ENCODE measurements around the gene SSBP3. TPM values are rescaled to one million over a fixed set of nuclear protein-coding genes. Genes with fewer than 3 reads are reported as not detected.

SSBP3 gene
- total RNA-seq, 1 donor, result 14.5 TPM

- H3K27ac ChIP-seq (ENCODE audit: low read depth, low read length), result peak overlapping the region; percentile 77
These were observed 206.9 kb downstream of the SSBP3 start for GRCh38 chr1:54199151-54199764.

GRCh38 chr1:54193453-54193852 is 212.7 kb downstream of the SSBP3 start:
- H3K9me3 ChIP-seq (ENCODE audit: low read depth, low read length), result no peaks in the 10 kb centered on the region
- no peaks in the 10 kb centered on the region for H3K27me3 ChIP-seq (ENCODE audit: insufficient read depth, low read length)
- H3K4me3 ChIP-seq (ENCODE audit: insufficient read depth, low read length), result no peak overlapping the region
- DNase-seq (ENCODE audit: insufficient read length, low spot score, missing footprints), result no peak
- no peak overlapping the region for H2AFZ ChIP-seq (ENCODE audit: low read length)
- TF ChIP-seq CTCF (IDR thresholded peaks at IDR 0.05; ENCODE audit: extremely low read depth, low read depth, low read length), result no peak
- H3K4me1 ChIP-seq (ENCODE audit: insufficient read depth, low read length), result no peaks in the 10 kb centered on the region
- no peaks in the 10 kb centered on the region for H3K36me3 ChIP-seq (ENCODE audit: insufficient read depth, low read length)
- H3K79me2 ChIP-seq (ENCODE audit: insufficient read depth, low read length), result no peaks in the 10 kb centered on the region
- no peaks in the 10 kb centered on the region for H4K20me1 ChIP-seq (ENCODE audit: insufficient read depth, low read length)
- H3K27ac ChIP-seq (ENCODE audit: low read depth, low read length), result no peak overlapping the region
- no peak overlapping the region for H3K4me2 ChIP-seq (ENCODE audit: insufficient read depth, low read length)

More at GRCh38 chr1:54199151-54199764, 206.9 kb downstream of the SSBP3 start:
- no peak for TF ChIP-seq CTCF (IDR thresholded peaks at IDR 0.05; ENCODE audit: extremely low read depth, low read depth, low read length)
- no peak for DNase-seq (ENCODE audit: insufficient read length, low spot score, missing footprints)
- Histone ChIP-seq H3K36me3 (ENCODE audit: insufficient read depth, low read length) (peaks cover 7% of the 10 kb centered on the region), H3K4me1 (ENCODE audit: insufficient read depth, low read length) (peaks cover 20% of the 10 kb centered on the region), H4K20me1 (ENCODE audit: insufficient read depth, low read length) (no peaks in the 10 kb centered on the region), H3K4me3 (ENCODE audit: insufficient read depth, low read length) (peak overlapping the region; percentile 93), H3K4me2 (ENCODE audit: insufficient read depth, low read length) (peak overlapping the region; percentile 99), H2AFZ (ENCODE audit: low read length) (peak overlapping the region; percentile 98), H3K27me3 (ENCODE audit: insufficient read depth, low read length) (no peaks in the 10 kb centered on the region), H3K9me3 (ENCODE audit: low read depth, low read length) (no peaks in the 10 kb centered on the region), H3K79me2 (ENCODE audit: insufficient read depth, low read length) (peaks cover 47% of the 10 kb centered on the region)

GRCh38 chr1:54191525-54191924 is 214.7 kb downstream of the SSBP3 start:
- Histone ChIP-seq H3K4me3 (ENCODE audit: insufficient read depth, low read length) (no peak overlapping the region), H3K36me3 (ENCODE audit: insufficient read depth, low read length) (no peaks in the 10 kb centered on the region), H3K4me1 (ENCODE audit: insufficient read depth, low read length) (no peaks in the 10 kb centered on the region), H4K20me1 (ENCODE audit: insufficient read depth, low read length) (no peaks in the 10 kb centered on the region), H3K4me2 (ENCODE audit: insufficient read depth, low read length) (no peak overlapping the region), H2AFZ (ENCODE audit: low read length) (no peak overlapping the region), H3K27ac (ENCODE audit: low read depth, low read length) (no peak overlapping the region), H3K27me3 (ENCODE audit: insufficient read depth, low read length) (no peaks in the 10 kb centered on the region), H3K79me2 (ENCODE audit: insufficient read depth, low read length) (no peaks in the 10 kb centered on the region), H3K9me3 (ENCODE audit: low read depth, low read length) (no peaks in the 10 kb centered on the region)
- no peak for DNase-seq (ENCODE audit: insufficient read length, low spot score, missing footprints)
- TF ChIP-seq CTCF (IDR thresholded peaks at IDR 0.05; ENCODE audit: extremely low read depth, low read depth, low read length), result no peak

GRCh38 chr1:54190526-54190925 is 215.7 kb downstream of the SSBP3 start:
- Histone ChIP-seq H3K36me3 (ENCODE audit: insufficient read depth, low read length) (no peaks in the 10 kb centered on the region), H3K4me1 (ENCODE audit: insufficient read depth, low read length) (no peaks in the 10 kb centered on the region), H2AFZ (ENCODE audit: low read length) (no peak overlapping the region), H3K4me2 (ENCODE audit: insufficient read depth, low read length) (no peak overlapping the region), H3K79me2 (ENCODE audit: insufficient read depth, low read length) (no peaks in the 10 kb centered on the region), H3K27ac (ENCODE audit: low read depth, low read length) (no peak overlapping the region), H3K9me3 (ENCODE audit: low read depth, low read length) (no peaks in the 10 kb centered on the region), H3K4me3 (ENCODE audit: insufficient read depth, low read length) (no peak overlapping the region), H3K27me3 (ENCODE audit: insufficient read depth, low read length) (no peaks in the 10 kb centered on the region), H4K20me1 (ENCODE audit: insufficient read depth, low read length) (no peaks in the 10 kb centered on the region)
- TF ChIP-seq CTCF (IDR thresholded peaks at IDR 0.05; ENCODE audit: extremely low read depth, low read depth, low read length), result no peak
- no peak for DNase-seq (ENCODE audit: insufficient read length, low spot score, missing footprints)

Measured in osteoblast (primary cell).